Activated CD8-positive, alpha-beta memory T cell treated with anti-CD3 and anti-CD28 coated beads for 48 hours (primary cell): ENCODE data around the gene PLCXD3.

Experiments used
- DNase-seq, 3 experiments: peaks; one replicate each; pipeline ENCODE4 v3.0.0-alpha.2; 2020; ENCODE audit warnings: low read depth in 2 of 3, low spot score in 2 of 3

The PLCXD3 gene

GRCh38 chr5:41415242-41415641, 95.2 kb downstream of the PLCXD3 start:
- no peak for DNase-seq

- no peak for DNase-seq
Measured at GRCh38 chr5:41414598-41414997, 95.8 kb downstream of the PLCXD3 start.

GRCh38 chr5:41413074-41413473, 97.3 kb downstream of the PLCXD3 start:
- DNase-seq = no peak

- DNase-seq = no peak
Measured at GRCh38 chr5:41412496-41412895, 97.9 kb downstream of the PLCXD3 start.

- DNase-seq = no peak
Measured at GRCh38 chr5:41410737-41411136, 99.7 kb downstream of the PLCXD3 start.

GRCh38 chr5:41410307-41410706, 100.1 kb downstream of the PLCXD3 start:
- no peak for DNase-seq

GRCh38 chr5:41408676-41409443, 101.5 kb downstream of the PLCXD3 start:
- no peak for DNase-seq

GRCh38 chr5:41406936-41407335, 103.5 kb downstream of the PLCXD3 start:
- no peak for DNase-seq

- no peak for DNase-seq
Measured at GRCh38 chr5:41406424-41406823, 104.0 kb downstream of the PLCXD3 start.

GRCh38 chr5:41404757-41405156, 105.6 kb downstream of the PLCXD3 start:
- DNase-seq = no peak

GRCh38 chr5:41403846-41404245, 106.6 kb downstream of the PLCXD3 start:
- DNase-seq = no peak

GRCh38 chr5:41402845-41403244, 107.6 kb downstream of the PLCXD3 start:
- DNase-seq = no peak

- DNase-seq = no peak
Measured at GRCh38 chr5:41399839-41400238, 110.6 kb downstream of the PLCXD3 start.

- no peak for DNase-seq
Measured at GRCh38 chr5:41392016-41392415, 118.4 kb downstream of the PLCXD3 start.

- DNase-seq = no peak
Measured at GRCh38 chr5:41374631-41375030, 135.8 kb downstream of the PLCXD3 start.

- no peak for DNase-seq
Measured at GRCh38 chr5:41373230-41373629, 137.2 kb downstream of the PLCXD3 start.

- DNase-seq = no peak
Measured at GRCh38 chr5:41371738-41372137, 138.7 kb downstream of the PLCXD3 start.

GRCh38 chr5:41370482-41370881, 139.9 kb downstream of the PLCXD3 start:
- DNase-seq = no peak

GRCh38 chr5:41369799-41370198, 140.6 kb downstream of the PLCXD3 start:
- no peak for DNase-seq

GRCh38 chr5:41368158-41368557, 142.2 kb downstream of the PLCXD3 start:
- no peak for DNase-seq

GRCh38 chr5:41365369-41365768, 145.0 kb downstream of the PLCXD3 start:
- DNase-seq = no peak

GRCh38 chr5:41364346-41364745, 146.1 kb downstream of the PLCXD3 start:
- DNase-seq = no peak

- DNase-seq = no peak
Measured at GRCh38 chr5:41363343-41363986, 146.9 kb downstream of the PLCXD3 start.
